DMS153 treated with DMSO at 0.1 percent for 48 hours (cell line): Measurements from ENCODE around the gene EEF1A2.
"Not testable (repeated sequence)": the region's sequence is repeated elsewhere in the genome, so short reads cannot be mapped to it uniquely, and the experiment has no call there.

Experiments used
- DNase-seq: peaks from one replicate; lab custom pipeline; 2025; ENCODE audit not compliant: unreplicated experiment; lab: John Stamatoyannopoulos, UW

EEF1A2 gene

GRCh38 chr20:63488315-63489251 lies 10.3 kb downstream of the EEF1A2 start:
- DNase-seq: no peak

GRCh38 chr20:63487781-63488241 lies 11.1 kb downstream of the EEF1A2 start:
- no peak for DNase-seq

GRCh38 chr20:63487116-63487764 lies 11.6 kb downstream of the EEF1A2 start:
- no peak for DNase-seq

GRCh38 chr20:63486300-63486855 lies 12.5 kb downstream of the EEF1A2 start:
- no peak for DNase-seq

- no peak for DNase-seq
These were observed 14.1 kb downstream of the EEF1A2 start for GRCh38 chr20:63484651-63485403.

GRCh38 chr20:63484236-63484635 lies 14.6 kb downstream of the EEF1A2 start:
- no peak for DNase-seq

GRCh38 chr20:63483834-63484233 lies 15.0 kb downstream of the EEF1A2 start:
- DNase-seq: no peak

GRCh38 chr20:63482021-63482587 lies 16.8 kb downstream of the EEF1A2 start:
- DNase-seq: no peak

- no peak for DNase-seq
These were observed 17.4 kb downstream of the EEF1A2 start for GRCh38 chr20:63481503-63481902.

GRCh38 chr20:63479695-63480419 lies 19.0 kb downstream of the EEF1A2 start:
- DNase-seq: not testable (repeated sequence)

- DNase-seq: no peak
These were observed 20.3 kb downstream of the EEF1A2 start for GRCh38 chr20:63478346-63479302.

- no peak for DNase-seq
These were observed 20.9 kb downstream of the EEF1A2 start for GRCh38 chr20:63477944-63478343.

GRCh38 chr20:63477061-63477616 lies 21.7 kb downstream of the EEF1A2 start:
- DNase-seq: no peak

- no peak for DNase-seq
These were observed 23.7 kb downstream of the EEF1A2 start for GRCh38 chr20:63475209-63475608.

GRCh38 chr20:63473555-63474449 lies 25.1 kb downstream of the EEF1A2 start:
- DNase-seq: no peak

- no peak for DNase-seq
These were observed 26.0 kb downstream of the EEF1A2 start for GRCh38 chr20:63472862-63473390.
